Osteocyte (in vitro differentiated cells): ENCODE results near the gene CPA4. TPM values are rescaled to one million over a fixed set of nuclear protein-coding genes. Genes with fewer than 3 reads are reported as not detected.

Source experiments
- DNase-seq: peaks from one replicate; pipeline ENCODE4 v3.0.0; 2021; ENCODE audit warnings: mixed read lengths; ENCODE audit not compliant: unreplicated experiment; ENCODE audit errors: extremely low spot score
- H3K27ac Mint-ChIP-seq: one replicate; pipeline ENCODE4 v1.8.0; 2021; ENCODE audit warnings: mild to moderate bottlenecking, mixed read lengths; ENCODE audit not compliant: unreplicated experiment
- H3K27me3 Mint-ChIP-seq: one replicate; pipeline ENCODE4 v1.8.0; 2021; ENCODE audit warnings: mixed read lengths; ENCODE audit not compliant: unreplicated experiment
- H3K36me3 Mint-ChIP-seq: one replicate; pipeline ENCODE4 v1.8.0; 2021; ENCODE audit warnings: mixed read lengths; ENCODE audit not compliant: unreplicated experiment
- H3K4me1 Mint-ChIP-seq: one replicate; pipeline ENCODE4 v1.8.0; 2021; ENCODE audit warnings: mixed read lengths; ENCODE audit not compliant: unreplicated experiment
- H3K4me3 Mint-ChIP-seq: one replicate; pipeline ENCODE4 v1.8.0; 2021; ENCODE audit warnings: mild to moderate bottlenecking, moderate library complexity, mixed read lengths; ENCODE audit not compliant: unreplicated experiment
- H3K9me3 Mint-ChIP-seq: one replicate; pipeline ENCODE4 v1.8.0; 2021; ENCODE audit warnings: mixed read lengths; ENCODE audit not compliant: unreplicated experiment
- total RNA-seq: library from RNA; stranded (reverse); gene quantifications from 2 replicates; pipeline ENCODE4 v1.2.1, GENCODE V29; 2021
- TF ChIP-seq, protein P1 (sequence below): fragments of 200-600 bp; sonication (generic); IDR thresholded peaks from 2 replicates; pipeline ENCODE4 v1.5.0; 2021; ENCODE audit warnings: antibody characterized with exemption, mild to moderate bottlenecking, moderate library complexity

The CPA4 gene
- total RNA-seq, 1 donor from 2014 or later = 23.6 TPM

GRCh38 chr7:130324306-130324943 lies 31.5 kb downstream of the CPA4 start:
- Mint-ChIP-seq H3K36me3 (peaks cover 9% of the 10 kb centered on the region), H3K9me3 (no peaks in the 10 kb centered on the region), H3K4me1 (no peaks in the 10 kb centered on the region), H3K4me3 (no peak overlapping the region), H3K27ac (no peak overlapping the region), H3K27me3 (no peaks in the 10 kb centered on the region)
- TF ChIP-seq, protein P1, sequence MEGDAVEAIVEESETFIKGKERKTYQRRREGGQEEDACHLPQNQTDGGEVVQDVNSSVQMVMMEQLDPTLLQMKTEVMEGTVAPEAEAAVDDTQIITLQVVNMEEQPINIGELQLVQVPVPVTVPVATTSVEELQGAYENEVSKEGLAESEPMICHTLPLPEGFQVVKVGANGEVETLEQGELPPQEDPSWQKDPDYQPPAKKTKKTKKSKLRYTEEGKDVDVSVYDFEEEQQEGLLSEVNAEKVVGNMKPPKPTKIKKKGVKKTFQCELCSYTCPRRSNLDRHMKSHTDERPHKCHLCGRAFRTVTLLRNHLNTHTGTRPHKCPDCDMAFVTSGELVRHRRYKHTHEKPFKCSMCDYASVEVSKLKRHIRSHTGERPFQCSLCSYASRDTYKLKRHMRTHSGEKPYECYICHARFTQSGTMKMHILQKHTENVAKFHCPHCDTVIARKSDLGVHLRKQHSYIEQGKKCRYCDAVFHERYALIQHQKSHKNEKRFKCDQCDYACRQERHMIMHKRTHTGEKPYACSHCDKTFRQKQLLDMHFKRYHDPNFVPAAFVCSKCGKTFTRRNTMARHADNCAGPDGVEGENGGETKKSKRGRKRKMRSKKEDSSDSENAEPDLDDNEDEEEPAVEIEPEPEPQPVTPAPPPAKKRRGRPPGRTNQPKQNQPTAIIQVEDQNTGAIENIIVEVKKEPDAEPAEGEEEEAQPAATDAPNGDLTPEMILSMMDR = no peak
- no peak for DNase-seq

DNA sequence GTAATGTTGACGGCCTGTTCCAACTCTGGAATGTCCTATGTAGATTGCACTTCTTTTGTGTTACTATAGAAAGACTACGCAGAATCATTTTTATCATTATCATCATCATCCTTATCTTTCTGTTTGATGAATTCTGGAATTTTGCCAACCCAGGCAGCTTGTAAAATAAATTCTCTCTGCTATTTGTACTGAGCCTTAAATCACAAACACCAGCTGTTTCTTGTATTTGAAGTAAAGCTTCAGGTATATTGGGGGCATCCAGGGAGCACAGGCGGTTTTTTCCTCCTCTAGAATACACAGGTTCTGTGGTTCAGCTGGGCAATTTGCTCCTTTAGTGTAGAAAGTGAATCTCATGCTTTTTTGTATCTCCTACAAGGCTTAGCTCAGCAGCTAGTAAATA lies 36.7 kb downstream of the CPA4 start:
- peaks cover 2% of the 10 kb centered on the region for H3K36me3 Mint-ChIP-seq
- DNase-seq = no peak

DNA sequence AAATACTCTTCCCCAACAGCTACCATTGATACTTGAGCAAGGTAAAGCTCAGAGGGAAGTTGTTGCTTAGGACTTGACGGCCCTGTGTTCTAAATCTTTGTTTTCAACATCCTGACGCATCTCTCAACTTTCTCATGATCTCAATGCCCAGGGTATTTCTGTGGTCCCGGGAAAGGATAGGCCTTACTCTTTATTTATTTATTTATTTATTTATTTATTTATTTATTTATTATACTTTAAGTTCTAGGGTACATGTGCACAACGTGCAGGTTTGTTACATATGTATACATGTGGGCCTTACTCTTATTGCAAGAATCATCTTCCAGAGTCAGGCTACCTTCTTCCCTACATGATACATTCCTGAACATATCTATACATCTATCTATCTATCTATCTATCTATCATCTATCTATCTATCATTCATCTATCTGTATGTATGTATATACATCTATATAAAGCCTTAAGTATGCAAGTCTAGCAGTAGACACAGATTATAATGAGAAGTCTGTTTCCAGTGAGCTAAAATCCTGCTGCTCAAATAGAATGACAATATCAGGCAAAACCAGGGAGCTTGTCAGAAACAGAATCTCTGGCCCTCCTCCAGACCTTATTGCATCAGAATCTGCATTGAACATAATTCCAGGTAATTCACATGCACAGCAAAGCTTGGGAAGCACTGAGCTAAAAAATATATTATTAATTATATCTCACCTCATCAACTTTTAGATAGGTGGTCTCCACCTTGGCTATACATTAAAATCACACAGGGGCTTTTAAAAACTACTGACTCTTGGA lies 39.5 kb downstream of the CPA4 start:
- no peak overlapping the region for H3K4me3 Mint-ChIP-seq
- H3K27me3 Mint-ChIP-seq = no peaks in the 10 kb centered on the region
- peaks cover 3% of the 10 kb centered on the region for H3K9me3 Mint-ChIP-seq
- DNase-seq = no peak
- H3K27ac Mint-ChIP-seq = no peak overlapping the region
- TF ChIP-seq, protein P1 = no peak
- peaks cover 17% of the 10 kb centered on the region for H3K4me1 Mint-ChIP-seq
- H3K36me3 Mint-ChIP-seq = peaks cover 2% of the 10 kb centered on the region

More for the DNA sequence above, 36.7 kb downstream of the CPA4 start:
- Mint-ChIP-seq H3K4me1 (peaks cover 10% of the 10 kb centered on the region), H3K9me3 (peaks cover under 1% of the 10 kb centered on the region), H3K27ac (no peak overlapping the region), H3K4me3 (no peak overlapping the region), H3K27me3 (no peaks in the 10 kb centered on the region)
- TF ChIP-seq, protein P1 = no peak

DNA sequence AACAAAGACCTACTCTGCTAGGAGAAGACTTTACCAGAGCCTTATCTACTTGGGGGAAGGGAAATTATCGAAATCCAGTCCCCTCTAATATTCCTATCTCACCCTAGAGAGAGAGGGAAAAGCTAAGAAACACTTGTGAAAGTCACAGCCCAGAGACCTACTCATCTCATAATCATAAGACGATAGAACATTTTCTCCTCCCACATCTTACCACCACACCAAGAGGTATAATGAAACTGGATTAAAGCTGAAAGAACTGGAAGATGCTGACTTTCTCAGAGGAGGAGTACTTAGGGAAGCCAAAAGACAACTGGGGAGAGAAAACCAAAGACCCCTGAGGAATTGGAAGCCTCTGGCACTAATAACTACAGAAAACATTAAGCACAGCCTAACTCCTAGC lies 40.9 kb downstream of the CPA4 start:
- TF ChIP-seq, protein P1 = no peak
- Mint-ChIP-seq H3K9me3 (peaks cover 3% of the 10 kb centered on the region), H3K27me3 (no peaks in the 10 kb centered on the region), H3K4me1 (peaks cover 17% of the 10 kb centered on the region), H3K4me3 (no peak overlapping the region), H3K36me3 (peaks cover 2% of the 10 kb centered on the region), H3K27ac (peak overlapping the region; percentile 71)
- no peak for DNase-seq

GRCh38 chr7:130334274-130334673 lies 41.3 kb downstream of the CPA4 start:
- H3K27ac Mint-ChIP-seq = peak overlapping the region; percentile 71
- TF ChIP-seq, protein P1 = no peak
- H3K27me3 Mint-ChIP-seq = no peaks in the 10 kb centered on the region
- no peak overlapping the region for H3K4me3 Mint-ChIP-seq
- peaks cover 3% of the 10 kb centered on the region for H3K9me3 Mint-ChIP-seq
- peaks cover 2% of the 10 kb centered on the region for H3K36me3 Mint-ChIP-seq
- DNase-seq = no peak
- H3K4me1 Mint-ChIP-seq = peaks cover 17% of the 10 kb centered on the region
